ENCODE results near the gene SGCE.

GRCh38 chr7:94656658-94656924 lies 658 bp upstream of the SGCE start:
- no peak for TF ChIP-seq CTCF (IDR thresholded peaks at IDR 0.05; ENCODE audit: low read depth, low read length, missing input control)
- TF ChIP-seq TAF1 (conservative IDR thresholded peaks at IDR 0.05): no peak
- TF ChIP-seq MAX (IDR thresholded peaks at IDR 0.05): no peak
- TF ChIP-seq RAD21 (IDR thresholded peaks at IDR 0.05): no peak
- no peak for TF ChIP-seq JUND (IDR thresholded peaks at IDR 0.05)
- no peak for TF ChIP-seq ZBTB33 (IDR thresholded peaks at IDR 0.05)
- no peak for TF ChIP-seq FOXA1 (IDR thresholded peaks at IDR 0.05)
- TF ChIP-seq SP1 (IDR thresholded peaks at IDR 0.05): no peak
- no peak for TF ChIP-seq GABPA (IDR thresholded peaks at IDR 0.05 in 1 of 2, conservative IDR thresholded peaks at IDR 0.05 in 1 of 2)
